HUDEP-2 (cell line): ENCODE measurements around the gene SLC17A5.
A peak's percentile ranks its signal among the peaks of the same experiment; 100 is the strongest.
"Not testable (repeated sequence)": the region's sequence is repeated elsewhere in the genome, so short reads cannot be mapped to it uniquely, and the experiment has no call there.

Source experiments
- DNase-seq, 76 experiments: peaks; one replicate each; lab custom pipeline; 2025; ENCODE audit not compliant: unreplicated experiment in 76 of 76; lab: John Stamatoyannopoulos, UW

Gene SLC17A5

GRCh38 chr6:73571218-73572181 lies 82.3 kb downstream of the SLC17A5 start:
- DNase-seq = not testable (repeated sequence)

GRCh38 chr6:73569121-73569520 lies 84.7 kb downstream of the SLC17A5 start:
- DNase-seq = no peak

GRCh38 chr6:73566954-73567591 lies 86.7 kb downstream of the SLC17A5 start:
- no peak for DNase-seq

GRCh38 chr6:73566486-73566871 lies 87.3 kb downstream of the SLC17A5 start:
- not testable (repeated sequence) for DNase-seq

- no peak for DNase-seq
These were observed 87.9 kb downstream of the SLC17A5 start for GRCh38 chr6:73565767-73566485.

GRCh38 chr6:73564578-73565345 lies 89.0 kb downstream of the SLC17A5 start:
- DNase-seq = peak in 6 of 76 experiments; percentile 8 to 33 (median 11)

- DNase-seq = no peak
These were observed 91.2 kb downstream of the SLC17A5 start for GRCh38 chr6:73562558-73562957.

- no peak for DNase-seq
These were observed 92.9 kb downstream of the SLC17A5 start for GRCh38 chr6:73560853-73561407.

- no peak for DNase-seq
These were observed 93.5 kb downstream of the SLC17A5 start for GRCh38 chr6:73560182-73560732.

- DNase-seq = not testable (repeated sequence)
These were observed 94.4 kb downstream of the SLC17A5 start for GRCh38 chr6:73559399-73559794.

- no peak for DNase-seq
These were observed 95.0 kb downstream of the SLC17A5 start for GRCh38 chr6:73558624-73559398.

GRCh38 chr6:73556836-73557235 lies 97.0 kb downstream of the SLC17A5 start:
- no peak for DNase-seq

- peak in 1 of 76 experiments; percentile 18 for DNase-seq
These were observed 98.3 kb downstream of the SLC17A5 start for GRCh38 chr6:73555380-73555949.

GRCh38 chr6:73551115-73551514 lies 102.7 kb downstream of the SLC17A5 start:
- DNase-seq = not testable (repeated sequence)

- no peak for DNase-seq
These were observed 105.0 kb downstream of the SLC17A5 start for GRCh38 chr6:73548458-73549446.

- DNase-seq = no peak
These were observed 106.8 kb downstream of the SLC17A5 start for GRCh38 chr6:73547036-73547435.
